Activated B cell treated with CpG ODN at 0.5 μM for 24 hours (primary cell): Measurements from ENCODE around the gene PRPF4. TPM values are rescaled to one million over a fixed set of nuclear protein-coding genes. Genes with fewer than 3 reads are reported as not detected.
"Not testable (repeated sequence)": the region's sequence is repeated elsewhere in the genome, so short reads cannot be mapped to it uniquely, and the experiment has no call there.

ENCODE experiments used
- ATAC-seq: fragments of 200-7000 bp; cut with Tn5 transposase; one replicate; pipeline ENCODE4 v1.10.0; 2021; ENCODE audit warnings: low read depth, mild to moderate bottlenecking, moderate library complexity
- CTCF ChIA-PET: fragments of 350-600 bp; sonication (Branson Sonifier 250); formaldehyde crosslinking; loops from one replicate; lab custom pipeline; 2021; ENCODE audit warnings: antibody characterized with exemption; lab: Charles Lee
- POLR2A ChIA-PET: fragments of 350-600 bp; sonication (Branson Sonifier 250); formaldehyde crosslinking; loops from one replicate; lab custom pipeline; 2021; ENCODE audit warnings: antibody characterized with exemption; lab: Charles Lee
- DNase-seq: peaks from one replicate; pipeline ENCODE4 v3.0.0; 2022
- H3K27ac Mint-ChIP-seq: one replicate; pipeline ENCODE4 v1.8.0; 2020; ENCODE audit warnings: mixed read lengths
- H3K27me3 Mint-ChIP-seq: one replicate; pipeline ENCODE4 v1.8.0; 2021; ENCODE audit warnings: mixed read lengths
- H3K36me3 Mint-ChIP-seq: one replicate; pipeline ENCODE4 v1.8.0; 2021; ENCODE audit warnings: low read depth, mixed read lengths
- H3K4me1 Mint-ChIP-seq: one replicate; pipeline ENCODE4 v1.8.0; 2021; ENCODE audit warnings: mixed read lengths
- H3K4me3 Mint-ChIP-seq: one replicate; pipeline ENCODE4 v1.8.0; 2020; ENCODE audit warnings: mild to moderate bottlenecking, mixed read lengths
- H3K9me3 Mint-ChIP-seq: one replicate; pipeline ENCODE4 v1.8.0; 2020; ENCODE audit warnings: mixed read lengths
- CTCF ChIP-seq: fragments of 200-600 bp; IDR thresholded peaks from one replicate; pipeline ENCODE4 v1.8.0; 2022; ENCODE audit warnings: antibody characterized with exemption, mild to moderate bottlenecking
- intact Hi-C: fragments of 100-400 bp; cut with micrococcal nuclease; formaldehyde crosslinking; loops from one replicate; pipeline ENCODE4 v1.15.1; 2024
- total RNA-seq: library from RNA; stranded (reverse); gene quantifications from 2 replicates; pipeline ENCODE4 v1.2.3, GENCODE V29; 2022

The PRPF4 gene
- total RNA-seq, 1 donor from 2014 or later: 32.8 TPM

GRCh38 chr9:113245894-113246293 lies 29.6 kb upstream of the PRPF4 start:
- Mint-ChIP-seq H3K36me3 (peaks cover 2% of the 10 kb centered on the region), H3K27ac (no peak overlapping the region), H3K4me3 (no peak overlapping the region), H3K4me1 (peaks cover 4% of the 10 kb centered on the region), H3K9me3 (no peaks in the 10 kb centered on the region), H3K27me3 (no peaks in the 10 kb centered on the region)
- CTCF ChIA-PET: no interaction called here
- TF ChIP-seq CTCF: no peak
- intact Hi-C loops: no loop called here
- ATAC-seq (no peak), DNase-seq (no peak)
- POLR2A ChIA-PET: no interaction called here

- Mint-ChIP-seq H3K27ac (no peak overlapping the region), H3K4me3 (no peak overlapping the region), H3K9me3 (no peaks in the 10 kb centered on the region), H3K36me3 (peaks cover 2% of the 10 kb centered on the region), H3K4me1 (peaks cover 4% of the 10 kb centered on the region), H3K27me3 (no peaks in the 10 kb centered on the region)
- no peak for TF ChIP-seq CTCF
- intact Hi-C loops: no loop called here
- ChIA-PET POLR2A (no interaction called here), CTCF (no interaction called here)
- ATAC-seq (no peak), DNase-seq (no peak)
Observed at GRCh38 chr9:113246928-113247327, 28.5 kb upstream of the PRPF4 start.

- H3K36me3 Mint-ChIP-seq: peaks cover 2% of the 10 kb centered on the region
- ChIA-PET POLR2A (no interaction called here), CTCF (no interaction called here)
- peaks cover 3% of the 10 kb centered on the region for H3K4me1 Mint-ChIP-seq
- TF ChIP-seq CTCF: no peak
- no peaks in the 10 kb centered on the region for H3K9me3 Mint-ChIP-seq
- no peak for ATAC-seq
- H3K4me3 Mint-ChIP-seq: no peak overlapping the region
- no peaks in the 10 kb centered on the region for H3K27me3 Mint-ChIP-seq
- no peak for DNase-seq
- intact Hi-C loops: no loop called here
- H3K27ac Mint-ChIP-seq: no peak overlapping the region
Observed at GRCh38 chr9:113247640-113248039, 27.8 kb upstream of the PRPF4 start.

- H3K27me3 Mint-ChIP-seq, POLR2A ChIA-PET, H3K4me1 Mint-ChIP-seq, ATAC-seq, intact Hi-C loops, H3K36me3 Mint-ChIP-seq, CTCF ChIA-PET, H3K9me3 Mint-ChIP-seq, H3K4me3 Mint-ChIP-seq, DNase-seq, H3K27ac Mint-ChIP-seq: not testable (repeated sequence)
Observed at GRCh38 chr9:113249661-113250060, 25.8 kb upstream of the PRPF4 start.

GRCh38 chr9:113250807-113251206 lies 24.7 kb upstream of the PRPF4 start:
- H3K27me3 Mint-ChIP-seq: no peaks in the 10 kb centered on the region
- POLR2A ChIA-PET: no interaction called here
- DNase-seq (no peak), ATAC-seq (no peak)
- no peaks in the 10 kb centered on the region for H3K4me1 Mint-ChIP-seq
- H3K9me3 Mint-ChIP-seq: no peaks in the 10 kb centered on the region
- intact Hi-C loops: no loop called here
- no peak overlapping the region for H3K4me3 Mint-ChIP-seq
- no peak overlapping the region for H3K27ac Mint-ChIP-seq
- no peak for TF ChIP-seq CTCF
- CTCF ChIA-PET: no interaction called here
- peaks cover 2% of the 10 kb centered on the region for H3K36me3 Mint-ChIP-seq

GRCh38 chr9:113254991-113255390 lies 20.5 kb upstream of the PRPF4 start:
- DNase-seq (no peak), ATAC-seq (no peak)
- ChIA-PET CTCF (no interaction called here), POLR2A (no interaction called here)
- TF ChIP-seq CTCF: no peak
- Mint-ChIP-seq H3K27me3 (no peaks in the 10 kb centered on the region), H3K4me3 (no peak overlapping the region), H3K9me3 (no peaks in the 10 kb centered on the region), H3K4me1 (no peaks in the 10 kb centered on the region), H3K36me3 (peaks cover 18% of the 10 kb centered on the region), H3K27ac (no peak overlapping the region)
- intact Hi-C loops: no loop called here
